HG02870 (cell line): ENCODE data around the gene FHIP1B.

ENCODE experiments used
- ATAC-seq: cut with Tn5 transposase; IDR thresholded peaks from one replicate; pipeline ENCODE4 v1.9.1; 2021; ENCODE audit warnings: mild to moderate bottlenecking, moderate library complexity; ENCODE audit not compliant: unreplicated experiment

FHIP1B gene

DNA sequence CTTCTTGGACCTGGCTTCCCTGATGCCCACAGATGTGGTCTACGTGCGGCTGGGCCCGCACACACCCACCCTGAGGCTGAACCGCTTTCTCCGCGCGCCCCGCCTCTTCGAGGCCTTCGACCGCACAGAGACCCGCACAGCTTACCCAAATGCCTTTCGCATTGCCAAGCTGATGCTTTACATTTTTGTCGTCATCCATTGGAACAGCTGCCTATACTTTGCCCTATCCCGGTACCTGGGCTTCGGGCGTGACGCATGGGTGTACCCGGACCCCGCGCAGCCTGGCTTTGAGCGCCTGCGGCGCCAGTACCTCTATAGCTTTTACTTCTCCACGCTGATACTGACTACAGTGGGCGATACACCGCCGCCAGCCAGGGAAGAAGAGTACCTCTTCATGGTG lies 5.7 kb upstream of the FHIP1B start:
- ATAC-seq: no peak

- no peak for ATAC-seq
Observed at GRCh38 chr11:6238902-6239301, 4.5 kb upstream of the FHIP1B start, which contains the start of gene CNGA4. Gene CNGA4 (plus strand): TSS chr11:6239089. CDS start chr11:6239207, 118 bp downstream.

GRCh38 chr11:6237761-6238302 lies 3.4 kb upstream of the FHIP1B start:
- no peak for ATAC-seq

- no peak for ATAC-seq
Observed at GRCh38 chr11:6237266-6237665, 2.8 kb upstream of the FHIP1B start.

GRCh38 chr11:6233984-6234386 lies 451 bp downstream of the FHIP1B start:
- ATAC-seq: no peak

GRCh38 chr11:6232899-6233298 lies 1.5 kb downstream of the FHIP1B start:
- ATAC-seq: no peak

DNA sequence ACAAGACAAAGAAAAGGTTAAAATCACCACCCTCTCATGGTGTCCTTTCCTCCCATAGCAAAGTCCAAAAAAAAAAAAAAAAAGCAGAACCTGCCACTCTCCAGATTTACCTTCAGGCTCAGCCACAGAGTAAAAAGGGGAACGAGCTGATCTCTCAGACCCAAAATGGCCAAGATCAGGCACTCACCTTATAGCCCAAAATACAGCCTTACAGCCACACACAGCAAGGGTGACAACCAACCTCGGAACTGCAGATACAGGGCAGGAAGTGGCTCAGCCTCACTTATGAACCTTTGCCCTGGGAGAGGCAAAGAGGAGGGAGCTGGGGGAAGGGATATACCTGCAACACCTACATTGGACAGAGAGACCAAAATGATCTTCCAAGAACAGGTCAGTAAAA lies 4.5 kb downstream of the FHIP1B start:
- ATAC-seq: no peak

- ATAC-seq: no peak
Observed at GRCh38 chr11:6228520-6228919, 5.9 kb downstream of the FHIP1B start.

- no peak for ATAC-seq
Observed at GRCh38 chr11:6225896-6226295, 8.5 kb downstream of the FHIP1B start.

DNA sequence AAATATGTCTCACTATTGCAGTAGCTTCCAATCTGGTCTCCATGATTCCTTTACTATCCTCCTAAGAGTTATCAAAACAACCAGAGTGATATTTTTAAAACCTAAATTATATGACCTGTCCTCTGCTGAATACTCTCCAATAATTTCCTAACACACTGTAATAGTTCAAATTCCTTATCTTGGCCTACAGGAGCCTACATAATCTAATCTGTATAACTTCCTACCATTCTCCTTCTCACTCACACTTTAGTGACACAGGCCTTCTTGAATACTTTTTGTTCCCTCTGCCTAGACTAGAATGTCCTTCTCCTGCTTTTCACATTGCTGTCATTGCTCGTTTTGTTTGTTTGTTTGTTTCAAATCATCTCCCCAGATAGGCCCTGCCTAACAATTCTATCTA lies 9.4 kb downstream of the FHIP1B start:
- no peak for ATAC-seq

DNA sequence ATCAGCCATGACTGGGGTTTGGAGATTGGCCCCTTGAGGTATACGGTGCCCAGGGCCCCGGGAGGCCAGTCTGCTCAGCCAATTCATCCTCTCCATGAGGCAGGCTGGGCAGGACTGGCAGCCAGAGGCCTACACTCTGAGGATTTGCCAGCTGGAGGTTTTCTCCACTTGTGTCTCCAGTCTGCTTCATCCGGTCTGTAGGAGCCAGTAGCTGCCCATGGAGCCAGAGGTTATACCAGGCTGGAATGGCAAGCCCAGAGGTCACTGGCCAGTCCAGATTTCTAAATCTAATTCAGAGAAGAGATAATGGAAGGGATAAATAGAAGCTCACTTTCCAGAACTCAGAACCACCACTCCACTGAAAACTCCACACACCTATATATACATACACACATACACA lies 10.0 kb downstream of the FHIP1B start:
- ATAC-seq: no peak

- no peak for ATAC-seq
Observed at GRCh38 chr11:6223854-6224253, 10.6 kb downstream of the FHIP1B start.

- ATAC-seq: no peak
Observed at GRCh38 chr11:6219359-6219758, 15.1 kb downstream of the FHIP1B start.

GRCh38 chr11:6217722-6218121 lies 16.7 kb downstream of the FHIP1B start:
- ATAC-seq: no peak

- no peak for ATAC-seq
Observed at GRCh38 chr11:6216501-6216900, 17.9 kb downstream of the FHIP1B start.

GRCh38 chr11:6214530-6214929 lies 19.9 kb downstream of the FHIP1B start:
- no peak for ATAC-seq

- no peak for ATAC-seq
Observed at GRCh38 chr11:6210274-6210955, 24.0 kb downstream of the FHIP1B start.

- ATAC-seq: no peak
Observed at GRCh38 chr11:6209801-6210200, 24.6 kb downstream of the FHIP1B start.

DNA sequence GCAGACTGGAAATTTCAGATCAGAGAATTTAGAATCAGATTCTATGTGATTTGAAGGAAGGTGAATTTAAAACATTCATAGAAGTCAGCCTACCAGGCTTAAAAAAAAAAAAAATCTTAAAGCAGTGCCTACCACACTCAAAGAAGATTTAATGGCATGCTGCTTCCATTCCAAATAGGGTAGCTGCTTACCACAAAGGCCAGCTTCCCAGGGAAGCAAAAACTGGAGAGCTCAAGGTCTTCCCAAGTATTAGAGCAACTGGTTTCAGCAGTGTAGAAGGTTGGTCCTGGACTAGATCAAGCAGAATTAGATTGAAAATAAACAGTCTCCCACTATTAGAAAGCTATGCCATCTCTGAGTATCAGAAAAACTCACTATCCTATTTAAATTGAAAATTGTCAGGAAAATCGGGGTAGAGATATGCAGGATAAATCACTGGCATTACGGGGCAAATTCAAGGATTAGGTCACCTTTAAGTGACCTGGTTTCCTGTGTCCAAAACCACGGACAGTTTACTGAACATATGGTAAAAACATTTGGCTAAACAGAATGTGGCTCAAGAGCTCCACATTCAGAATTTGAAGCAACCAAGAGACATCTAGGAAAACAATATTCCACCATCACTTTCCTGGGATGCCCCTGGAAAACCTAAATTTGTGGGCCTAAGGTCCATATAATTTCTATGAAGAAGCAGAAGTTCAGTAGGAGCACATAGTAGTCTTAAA lies 27.8 kb downstream of the FHIP1B start:
- no peak for ATAC-seq

DNA sequence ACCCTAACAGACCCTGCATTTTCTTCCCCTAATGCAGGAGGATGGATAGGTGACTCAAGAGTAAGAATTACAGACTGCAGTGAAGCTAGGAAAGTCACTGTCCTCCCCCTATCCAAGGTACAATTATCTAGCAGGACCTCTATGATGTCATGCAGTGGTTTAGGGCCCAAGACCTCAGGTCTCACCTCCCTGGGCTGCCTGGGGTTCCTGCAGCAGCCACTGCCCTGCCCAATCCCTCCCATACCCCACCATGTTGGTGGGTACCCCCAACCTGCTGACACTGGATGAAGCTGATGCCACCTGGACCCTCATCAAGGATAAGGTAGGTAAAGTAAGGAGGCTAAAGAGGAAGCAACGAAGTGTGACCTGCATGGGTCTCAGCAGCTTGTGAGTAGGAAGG lies 29.1 kb downstream of the FHIP1B start, which contains the start of gene C11orf42:
Gene C11orf42, plus strand, starts transcription at position 192 of the 400 bp plus-strand sequence. Its CDS starts 59 bp downstream, at position 251.
- ATAC-seq: no peak

- ATAC-seq: no peak
Observed at GRCh38 chr11:6204706-6205105, 29.7 kb downstream of the FHIP1B start.

GRCh38 chr11:6203327-6203726 lies 31.1 kb downstream of the FHIP1B start:
- no peak for ATAC-seq
